Pons (tissue), 1 donor: Measurements from ENCODE around the gene SLAIN2.
"Not testable (repeated sequence)": the region's sequence is repeated elsewhere in the genome, so short reads cannot be mapped to it uniquely, and the experiment has no call there.

Experiments used
- DNase-seq: peaks from one replicate; pipeline ENCODE4 v3.0.0-alpha.2; 2016; ENCODE audit warnings: low spot score

Gene SLAIN2

DNA sequence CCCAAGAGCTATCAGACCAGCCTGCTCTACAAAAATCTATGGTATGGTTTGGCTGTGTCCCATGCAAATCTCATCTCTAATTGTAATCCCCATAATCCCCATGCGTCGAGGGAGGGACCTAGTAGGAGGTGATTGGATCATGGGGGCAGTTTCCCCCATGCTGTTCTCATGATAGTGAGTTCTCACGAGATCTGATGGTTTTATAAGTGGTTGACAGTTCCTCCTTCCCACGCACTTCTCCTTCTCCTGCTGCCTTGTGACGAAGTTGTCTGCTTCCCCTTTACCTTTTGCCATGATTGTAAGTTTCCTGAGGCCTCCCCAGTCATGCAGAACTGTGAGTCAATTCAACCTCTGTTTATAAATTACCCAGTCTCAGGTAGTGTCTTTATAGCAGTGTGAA, 99.6 kb downstream of the SLAIN2 start:
- DNase-seq, result not testable (repeated sequence)

DNA sequence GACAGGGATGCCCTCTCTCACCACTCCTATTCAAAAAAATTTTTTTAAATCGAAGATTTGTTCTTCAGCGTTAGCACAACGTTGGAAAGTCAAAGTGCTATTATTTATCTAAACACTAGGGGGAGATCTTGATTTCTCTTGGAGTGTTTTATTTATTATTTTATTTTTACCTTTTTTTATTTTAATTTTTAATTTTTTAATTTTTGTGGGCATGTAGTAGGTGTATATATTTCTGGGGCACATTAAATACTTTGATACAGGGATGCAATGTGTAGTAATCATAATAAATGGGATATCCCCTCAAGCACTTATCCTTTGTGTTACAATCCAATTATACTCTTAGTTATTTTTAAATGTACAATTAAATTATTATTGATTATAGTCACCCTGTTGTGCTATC, 104.4 kb downstream of the SLAIN2 start:
- peak; percentile 18 for DNase-seq

DNA sequence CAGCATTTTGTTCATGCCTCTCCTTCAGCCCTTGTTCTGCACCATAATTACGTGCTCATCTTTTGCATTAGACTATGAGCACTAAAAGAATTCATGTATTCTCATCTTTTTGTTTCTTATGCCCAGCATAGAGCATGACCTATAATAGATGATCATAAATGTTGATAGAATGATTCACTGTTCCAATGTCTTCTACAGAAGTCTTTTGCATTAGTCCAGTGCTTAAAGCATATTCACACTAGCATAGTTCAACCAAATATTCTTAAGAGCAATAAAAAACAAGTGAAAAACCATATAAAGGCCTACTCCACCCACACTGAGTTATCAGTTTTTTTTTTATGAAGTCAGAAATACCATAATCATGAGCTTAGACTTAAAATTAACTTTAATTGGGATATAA, 105.3 kb downstream of the SLAIN2 start:
- DNase-seq, result no peak

DNA sequence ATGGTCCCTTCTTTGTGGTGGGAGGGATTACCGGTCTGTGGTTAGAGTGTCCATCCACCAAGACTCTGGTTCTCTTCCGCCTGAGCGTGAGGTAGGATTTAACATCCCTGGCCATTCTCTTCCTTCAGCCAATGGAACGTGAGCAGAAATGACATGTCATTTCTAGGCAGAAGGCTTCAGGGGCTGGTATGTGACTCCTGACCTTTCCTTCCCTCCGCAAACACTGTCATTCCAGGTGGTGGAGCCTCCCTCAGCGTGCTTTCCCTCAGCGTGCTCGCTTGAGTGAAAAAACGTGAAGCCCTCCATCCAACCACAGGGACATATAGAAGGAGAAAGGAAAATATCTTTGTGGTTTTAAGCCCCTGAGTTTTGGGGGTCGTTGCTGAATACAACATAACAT, 107.8 kb downstream of the SLAIN2 start:
- no peak for DNase-seq

DNA sequence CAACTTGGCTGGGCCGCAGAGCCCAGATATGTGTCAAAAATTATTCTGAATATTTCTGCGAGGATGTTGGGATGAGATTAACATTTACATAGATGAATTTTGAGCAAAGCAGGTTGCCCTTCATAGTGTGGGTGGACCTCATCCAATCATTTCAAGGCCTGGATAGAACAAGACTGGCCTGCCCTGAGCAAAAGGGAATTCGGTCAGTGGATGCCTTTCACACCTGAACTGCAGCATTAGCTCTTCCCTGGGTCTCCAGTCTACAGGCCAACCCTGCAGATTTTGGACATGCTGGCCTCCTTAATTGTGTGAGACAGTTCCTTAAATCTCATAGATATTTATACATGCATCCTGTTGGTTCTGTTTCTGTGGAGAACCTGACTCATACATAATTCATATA, 109.4 kb downstream of the SLAIN2 start:
- DNase-seq, result no peak

DNA sequence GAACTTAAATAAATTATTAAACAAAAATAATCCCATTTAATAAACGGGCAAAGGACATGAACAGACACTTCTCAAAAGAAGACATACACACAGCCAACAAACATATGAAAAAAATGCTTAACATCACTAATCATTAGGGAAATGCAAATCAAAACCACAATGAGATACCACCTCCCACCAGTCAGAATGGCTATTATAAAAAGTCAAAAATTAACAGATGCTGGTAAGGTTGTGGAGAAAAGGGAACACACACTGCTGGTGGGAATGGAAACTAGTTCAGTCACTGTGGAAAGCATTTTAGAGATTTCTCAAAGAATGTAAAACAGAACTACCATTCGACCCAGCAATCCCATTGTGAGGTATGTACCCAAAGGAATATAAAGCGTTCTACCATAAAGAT, 110.3 kb downstream of the SLAIN2 start:
- not testable (repeated sequence) for DNase-seq

DNA sequence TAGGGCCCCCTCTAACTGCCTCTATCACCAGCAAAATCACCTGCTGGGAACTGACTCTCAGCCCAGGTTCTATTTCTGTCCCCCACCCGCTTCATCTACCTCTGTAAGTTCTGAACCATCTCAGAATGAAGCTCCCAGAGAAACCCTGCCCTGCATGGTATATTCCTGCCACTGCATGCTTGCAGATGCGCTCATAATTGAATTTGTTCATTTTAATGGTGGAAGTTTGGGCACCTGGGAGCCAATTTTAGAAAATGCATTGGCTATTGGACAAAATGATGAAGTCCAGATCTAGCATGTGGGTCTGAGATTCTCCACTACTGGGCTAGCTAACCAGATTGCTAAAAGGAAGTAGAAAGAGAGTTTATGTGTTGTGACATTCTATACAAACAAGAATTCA, 113.3 kb downstream of the SLAIN2 start:
- DNase-seq, result no peak

DNA sequence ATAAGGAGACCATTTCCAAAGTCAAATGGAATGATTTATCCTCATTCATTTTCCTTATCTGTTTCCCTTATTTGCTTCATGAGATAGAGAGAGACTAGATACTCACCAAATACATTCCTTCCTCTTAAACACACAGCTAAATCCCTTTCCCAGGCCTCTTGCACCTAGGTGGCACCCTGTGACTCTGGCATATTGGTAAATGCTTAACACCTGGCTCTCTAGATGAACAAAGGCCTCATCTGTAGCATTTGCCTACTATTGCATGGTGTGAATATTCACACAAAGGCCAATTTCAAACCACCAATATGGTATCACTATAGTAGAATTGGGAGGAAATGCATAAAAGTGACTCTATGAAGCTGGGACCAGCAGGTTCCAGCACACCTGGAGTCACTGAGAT, 119.7 kb downstream of the SLAIN2 start:
- DNase-seq, result no peak

DNA sequence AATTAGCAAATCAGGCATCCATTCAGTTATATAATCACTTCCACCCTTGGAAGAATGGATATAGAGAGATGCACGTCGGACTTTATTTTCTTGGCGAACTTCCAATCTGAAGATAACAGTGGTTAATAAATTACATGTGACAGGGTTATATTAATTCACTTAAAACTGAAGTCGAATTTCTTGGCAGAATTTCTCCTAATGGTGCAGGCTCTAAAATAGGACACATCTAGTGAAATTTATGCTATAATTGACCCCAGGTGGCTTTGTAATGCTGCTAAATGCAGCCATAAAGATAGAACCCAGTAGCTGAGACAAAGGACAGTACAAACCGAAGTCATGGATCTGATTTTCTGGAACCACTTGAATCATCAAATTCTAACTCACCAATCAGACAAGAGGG, 121.0 kb downstream of the SLAIN2 start:
- no peak for DNase-seq

DNA sequence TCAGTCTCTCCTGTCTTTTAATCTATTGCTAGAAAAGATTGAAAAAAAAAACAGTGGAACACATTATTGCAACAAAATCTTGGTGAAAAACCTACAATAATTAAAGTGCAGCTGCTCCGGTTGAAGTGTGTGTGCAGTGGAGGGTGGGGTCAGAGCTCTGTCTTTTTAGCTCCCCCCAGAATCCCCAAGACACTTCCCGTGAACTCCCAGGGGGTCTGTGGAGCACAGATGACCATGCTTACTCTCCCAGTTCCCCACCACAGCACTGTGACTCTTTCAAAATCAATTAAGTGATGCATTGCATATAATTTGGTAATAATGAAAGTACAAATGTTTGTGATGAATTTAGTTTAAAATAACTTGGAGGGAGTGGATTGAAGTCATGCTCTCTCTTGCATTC, 126.1 kb downstream of the SLAIN2 start:
- DNase-seq, result no peak

DNA sequence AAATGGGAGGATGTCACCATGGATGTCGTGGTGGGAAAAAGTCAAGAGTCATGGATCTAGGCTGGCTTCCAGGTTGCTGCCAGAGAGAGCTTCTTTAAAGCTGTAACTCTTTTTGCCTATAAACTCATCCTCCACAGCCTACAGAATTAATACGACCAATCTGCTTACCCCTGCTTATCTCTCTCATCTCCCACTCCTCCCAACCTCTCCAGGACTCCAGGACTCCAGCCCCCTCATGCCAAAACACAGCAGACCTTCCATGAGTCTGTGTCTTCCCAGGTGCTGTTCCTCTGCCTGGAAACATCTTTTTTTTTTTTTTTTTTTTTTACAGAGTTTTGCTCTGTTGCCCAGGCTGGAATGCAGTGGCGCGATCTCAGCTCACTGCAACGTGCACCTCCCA, 126.6 kb downstream of the SLAIN2 start:
- no peak for DNase-seq

DNA sequence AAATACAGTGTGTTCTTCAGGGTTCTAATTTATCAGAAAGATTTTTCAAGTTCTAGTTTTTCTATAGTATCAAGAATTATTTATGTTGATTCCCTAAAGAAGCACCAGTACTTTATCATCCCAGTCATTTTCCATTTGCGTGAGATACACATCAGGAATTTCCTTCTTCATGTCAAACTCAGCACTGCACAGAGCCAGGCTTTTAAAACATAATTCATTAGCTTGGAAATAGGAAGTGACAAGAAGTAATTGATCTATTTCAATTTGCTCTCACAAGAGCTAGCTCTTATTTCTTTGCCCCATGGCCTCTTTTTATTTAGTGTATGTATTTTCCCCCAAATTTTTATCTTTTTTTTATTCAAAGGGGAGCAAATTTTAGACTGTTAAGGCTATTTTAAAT, 128.8 kb downstream of the SLAIN2 start:
- no peak for DNase-seq

DNA sequence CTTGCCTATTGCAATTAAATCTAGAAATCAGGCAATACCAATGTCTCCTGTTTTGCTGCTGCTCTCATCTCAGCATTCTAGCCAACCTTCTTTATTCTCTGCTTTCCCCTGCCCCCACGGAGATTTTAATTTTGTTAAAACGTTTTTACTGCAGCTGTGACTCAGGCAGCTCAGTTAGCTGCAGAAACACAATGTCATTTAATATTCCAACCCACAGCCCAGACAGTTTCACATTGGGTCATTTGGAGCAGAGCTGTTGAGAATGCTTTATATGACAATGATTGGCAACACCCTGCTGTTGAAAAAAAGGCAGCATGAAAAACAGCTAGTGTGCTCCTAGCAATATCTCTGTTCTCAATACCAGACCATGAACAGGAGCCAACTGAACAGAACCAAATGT, 129.2 kb downstream of the SLAIN2 start:
- peak; percentile 51 for DNase-seq

DNA sequence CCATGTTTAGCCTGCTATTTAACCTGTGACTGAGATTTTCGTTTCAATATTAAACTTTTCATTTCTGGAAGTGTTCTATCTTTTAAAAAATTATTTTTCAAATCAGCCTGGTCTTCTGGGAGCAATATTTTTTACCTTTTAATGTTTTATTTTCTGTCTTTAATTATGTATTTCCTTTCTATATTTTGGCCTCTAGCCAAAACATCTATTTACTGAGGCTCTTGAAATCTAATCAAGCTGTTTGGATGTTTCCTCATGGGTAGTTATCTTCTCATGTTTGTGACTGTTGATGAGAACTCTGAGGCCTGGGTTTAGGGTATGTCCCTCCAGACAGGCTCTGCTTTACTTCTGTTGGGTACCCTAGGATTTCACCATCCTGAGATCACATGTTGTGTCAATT, 131.5 kb downstream of the SLAIN2 start:
- no peak for DNase-seq

DNA sequence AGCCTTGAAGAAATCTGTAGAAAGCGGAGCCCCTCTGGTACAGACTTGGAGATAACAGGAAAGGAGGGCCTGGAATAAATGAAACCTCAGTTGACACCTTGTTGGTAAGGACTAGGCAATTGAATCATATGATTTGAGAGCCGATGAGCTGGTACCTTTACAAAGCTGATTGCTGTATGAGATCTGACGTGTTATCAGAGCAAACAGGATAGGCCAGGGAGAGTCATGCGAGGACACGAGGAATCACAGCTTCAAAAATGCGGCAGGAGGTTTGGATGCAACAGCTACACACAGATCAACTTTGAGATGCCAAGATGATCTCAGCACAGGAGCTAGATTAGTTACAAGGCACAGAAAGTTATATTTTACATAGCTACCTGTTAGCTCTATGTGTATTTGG, 134.4 kb downstream of the SLAIN2 start:
- no peak for DNase-seq
